Muscle layer of duodenum (tissue), 2 donors: ENCODE results near the gene ANKRD13B.

Source experiments
- H3K27ac ChIP-seq: one replicate; pipeline ENCODE4 v1.7.0; 2013; ENCODE audit warnings: mild to moderate bottlenecking, low read length
- H3K27me3 ChIP-seq: one replicate; pipeline ENCODE4 v1.7.0; 2013; ENCODE audit warnings: low read depth, mild to moderate bottlenecking, control low read depth, low read length
- H3K36me3 ChIP-seq, 2 donors: one replicate each; pipeline ENCODE4 v1.7.0; 2013; ENCODE audit warnings: low read length in 2 of 2, control low read depth in 1 of 2, mild to moderate bottlenecking in 1 of 2; ENCODE audit not compliant: insufficient read depth in 2 of 2, control insufficient read depth in 1 of 2
- H3K4me1 ChIP-seq, 2 donors: one replicate each; pipeline ENCODE4 v1.7.0; 2013; ENCODE audit warnings: low read length in 2 of 2, mild to moderate bottlenecking in 2 of 2, control low read depth in 1 of 2, moderate library complexity in 1 of 2; ENCODE audit not compliant: insufficient read depth in 2 of 2, control insufficient read depth in 1 of 2
- H3K4me3 ChIP-seq, 2 donors: one replicate each; pipeline ENCODE4 v1.7.0; 2013; ENCODE audit warnings: low read length in 2 of 2, low read depth in 1 of 2, mild to moderate bottlenecking in 1 of 2
- H3K9me3 ChIP-seq, 2 donors: one replicate each; pipeline ENCODE4 v1.7.0; 2013; ENCODE audit warnings: low read length in 2 of 2, control low read depth in 1 of 2, mild to moderate bottlenecking in 1 of 2; ENCODE audit not compliant: control insufficient read depth in 1 of 2
- donor health status: healthy.

The ANKRD13B gene

GRCh38 chr17:29593591-29594518 lies 923 bp downstream of the ANKRD13B start:
- Histone ChIP-seq H3K9me3 (no peaks in the 10 kb centered on the region), H3K36me3 (no peaks in the 10 kb centered on the region), H3K27me3 (no peaks in the 10 kb centered on the region), H3K4me1 (peaks cover 20 to 45% of the 10 kb centered on the region in 2 donors), H3K27ac (no peak overlapping the region), H3K4me3 (peak overlapping the region; percentile 37 to 78)

GRCh38 chr17:29594519-29595090 lies 1.7 kb downstream of the ANKRD13B start:
- Histone ChIP-seq H3K9me3 (no peaks in the 10 kb centered on the region), H3K27me3 (no peaks in the 10 kb centered on the region), H3K4me3 (peak overlapping the region in 1 of 2 donors; percentile 78), H3K4me1 (peaks cover 20 to 45% of the 10 kb centered on the region in 2 donors), H3K36me3 (no peaks in the 10 kb centered on the region), H3K27ac (no peak overlapping the region)

- Histone ChIP-seq H3K4me1 (peaks cover 14 to 38% of the 10 kb centered on the region in 2 donors), H3K36me3 (no peaks in the 10 kb centered on the region), H3K27me3 (no peaks in the 10 kb centered on the region), H3K9me3 (no peaks in the 10 kb centered on the region), H3K27ac (no peak overlapping the region), H3K4me3 (no peak overlapping the region)
These were observed 2.4 kb downstream of the ANKRD13B start for GRCh38 chr17:29595107-29595942.

GRCh38 chr17:29595943-29596774 lies 3.2 kb downstream of the ANKRD13B start:
- Histone ChIP-seq H3K4me3 (no peak overlapping the region), H3K27ac (no peak overlapping the region), H3K4me1 (peaks cover 10 to 30% of the 10 kb centered on the region in 2 donors)

GRCh38 chr17:29596811-29597210 lies 3.9 kb downstream of the ANKRD13B start:
- peaks cover 9 to 23% of the 10 kb centered on the region in 2 donors for H3K4me1 ChIP-seq
- no peak overlapping the region for H3K4me3 ChIP-seq
- H3K27ac ChIP-seq: no peak overlapping the region
- H3K9me3 ChIP-seq: no peaks in the 10 kb centered on the region
- no peaks in the 10 kb centered on the region for H3K36me3 ChIP-seq
- H3K27me3 ChIP-seq: no peaks in the 10 kb centered on the region

More at GRCh38 chr17:29595943-29596774, 3.2 kb downstream of the ANKRD13B start:
- Histone ChIP-seq H3K27me3 (no peaks in the 10 kb centered on the region), H3K9me3 (no peaks in the 10 kb centered on the region), H3K36me3 (no peaks in the 10 kb centered on the region)

GRCh38 chr17:29597361-29598172 lies 4.6 kb downstream of the ANKRD13B start:
- H3K27ac ChIP-seq: no peak overlapping the region

GRCh38 chr17:29603109-29603674 lies 10.3 kb downstream of the ANKRD13B start:
- H3K9me3 ChIP-seq: no peaks in the 10 kb centered on the region
- H3K27me3 ChIP-seq: no peaks in the 10 kb centered on the region
- no peaks in the 10 kb centered on the region for H3K36me3 ChIP-seq
- no peak overlapping the region for H3K27ac ChIP-seq
- H3K4me1 ChIP-seq: no peaks in the 10 kb centered on the region
- no peak overlapping the region for H3K4me3 ChIP-seq

More at GRCh38 chr17:29597361-29598172, 4.6 kb downstream of the ANKRD13B start:
- Histone ChIP-seq H3K36me3 (no peaks in the 10 kb centered on the region), H3K9me3 (no peaks in the 10 kb centered on the region), H3K27me3 (no peaks in the 10 kb centered on the region), H3K4me3 (no peak overlapping the region), H3K4me1 (peaks cover 2 to 16% of the 10 kb centered on the region in 2 donors)

GRCh38 chr17:29607557-29608195 lies 14.7 kb downstream of the ANKRD13B start:
- Histone ChIP-seq H3K27ac (no peak overlapping the region), H3K9me3 (no peaks in the 10 kb centered on the region), H3K4me3 (no peak overlapping the region)

GRCh38 chr17:29608986-29609385 lies 16.1 kb downstream of the ANKRD13B start:
- H3K4me3 ChIP-seq: no peak overlapping the region
- peaks cover 4 to 14% of the 10 kb centered on the region in 2 donors for H3K4me1 ChIP-seq
- no peak overlapping the region for H3K27ac ChIP-seq
- H3K9me3 ChIP-seq: no peaks in the 10 kb centered on the region
- no peaks in the 10 kb centered on the region for H3K36me3 ChIP-seq
- no peaks in the 10 kb centered on the region for H3K27me3 ChIP-seq

More at GRCh38 chr17:29607557-29608195, 14.7 kb downstream of the ANKRD13B start:
- Histone ChIP-seq H3K27me3 (no peaks in the 10 kb centered on the region), H3K4me1 (peaks cover 0 to under 1% of the 10 kb centered on the region in 2 donors), H3K36me3 (no peaks in the 10 kb centered on the region)
